Heart right ventricle (tissue), 16 donors: ENCODE data around the gene PPY. TPM values are rescaled to one million over a fixed set of nuclear protein-coding genes. Genes with fewer than 3 reads are reported as not detected.

ENCODE experiments used
- ATAC-seq, 8 donors: fragments of 200-7000 bp; cut with Tn5 transposase; one replicate each; pipeline ENCODE4 v1.9.1; 2020; ENCODE audit warnings: mild to moderate bottlenecking in 8 of 8, moderate library complexity in 8 of 8, moderate number of reproducible peaks in 1 of 8
- DNase-seq, 2 donors: peaks; one replicate each; pipeline ENCODE4 v3.0.0-alpha.2; 2020
- H3K27ac ChIP-seq, 10 donors: fragments of 200-600 bp; sonication (generic) in 2 of 10; one replicate each; pipeline versions ENCODE4 v1.5.0 to v1.8.0; 2020 to 2022; ENCODE audit warnings: mild to moderate bottlenecking in 3 of 10
- H3K27me3 ChIP-seq, 7 donors: fragments of 200-600 bp; one replicate each; pipeline ENCODE4 v1.8.0; 2021 to 2022; ENCODE audit warnings: mild to moderate bottlenecking in 2 of 7
- H3K36me3 ChIP-seq, 9 donors: fragments of 200-600 bp; sonication (generic) in 1 of 9; one replicate each; pipeline versions ENCODE4 v1.5.0 to v1.8.0; 2020 to 2022; ENCODE audit warnings: mild to moderate bottlenecking in 2 of 9
- H3K4me1 ChIP-seq, 9 donors: fragments of 200-600 bp; sonication (generic) in 1 of 9; one replicate each; pipeline versions ENCODE4 v1.5.0 to v1.8.0; 2020 to 2022; ENCODE audit warnings: mild to moderate bottlenecking in 4 of 9
- H3K4me3 ChIP-seq, 10 donors: fragments of 200-600 bp; sonication (generic) in 2 of 10; one replicate each; pipeline versions ENCODE4 v1.5.0 to v1.8.0; 2020 to 2022; ENCODE audit warnings: mild to moderate bottlenecking in 7 of 10, moderate library complexity in 2 of 10
- H3K9me3 ChIP-seq, 11 donors: fragments of 200-600 bp in 10 of 11; sonication (generic) in 2 of 11; one replicate each; pipeline versions ENCODE4 v1.5.0 to v1.8.0; 2013 to 2022; ENCODE audit warnings: mild to moderate bottlenecking in 2 of 11, control low read depth in 1 of 11, moderate library complexity in 1 of 11
- WGBS, 2 donors: extraction: QIAGEN DNeasy Blood & Tissue Kit; methylation state at CpG; one replicate each; pipeline ENCODE4 v1.1.7; 2013; ENCODE audit warnings: inconsistent platforms in 1 of 2; 5-methylcytosine and 5-hydroxymethylcytosine counted together
- intact Hi-C, 10 donors: fragments of 100-400 bp; cut with DNase I; formaldehyde crosslinking; loops; one replicate each; pipeline versions ENCODE4 v1.11.1 to v1.14.2; 2022
- long read RNA-seq, 3 donors: library from polyadenylated mRNA; unstranded; transcript quantifications; one replicate each; pipeline ENCODE4 v2.0.0, GENCODE V29; 2020 to 2021
- polyA plus RNA-seq, 2 donors: library from polyadenylated mRNA; stranded (reverse); fragments of 200-250 nt; gene quantifications; one replicate each; pipeline ENCODE4 v1.2.3, GENCODE V29; 2013
- total RNA-seq, 10 donors: library from RNA; stranded (reverse); fragmentation: NEBNext Ultra II Directional in 3 of 10; extraction: Animal tissue kit (Norgen Biotek cat#: 25700) in 3 of 10; gene quantifications; one replicate each; pipeline versions ENCODE4 v1.2.1 to v1.2.4, GENCODE V29; 2021 to 2023
- TF ChIP-seq, protein P1 (sequence below), 9 donors: fragments of 200-600 bp; sonication (generic) in 2 of 9; IDR thresholded peaks; one replicate each; pipeline versions ENCODE4 v1.5.0 to v1.8.0; 2021 to 2022; ENCODE audit warnings: antibody characterized with exemption in 9 of 9, mild to moderate bottlenecking in 5 of 9, moderate library complexity in 1 of 9
- donor health status: Arrhythmogenic right ventricular cardiomyopathy.
- donor health status: ischemic (EF 13 %, LVEDD 7.1; RV severe dilation, severe dysfunction).
- donor health status: healthy with polysubstance abuse.
- donor health status: DM: no; HTN: yes; CAD: no.
- donor health status: DM: no; HTN: no; CAD: no.
- donor health status: ischemic (EF 25% LVEDD 6.9; RV normal size, moderate dysfunction).
- donor health status: ischemic (EF 25% LVEDD 5.7; RV mildly dilated, moderate dysfunction).
- donor health status: healthy.
- donor health status: DM: yes; HTN: yes; CAD: no.
- donor health status: Ischemic cardiomyopathy.
- donor health status: ischemic (EF 35%, LVEDD 5.7; RV mildly dilated, moderate dysfunction).
- donor health status: nonischemic (EF 11% LVEDD 7.7; RV severe dilation, severe dysfunction).
- donor health status: DM: yes; HTN: yes; CAD: no.
- donor health status: PGD.
- donor health status: ischemic (EF 29% LVEDD 5.4; RV normal size, mild dysfunction).
- donor health status: nonischemic (EF 23%, LVEDD 6.1; RV moderate dilation, normal function).

Gene PPY
- total RNA-seq (not detected), polyA plus RNA-seq (not detected)
- long read RNA-seq, donor 1 = 0 reads
- long read RNA-seq, donor 2 = 0 reads
- long read RNA-seq, donor 3 = 0 reads

DNA sequence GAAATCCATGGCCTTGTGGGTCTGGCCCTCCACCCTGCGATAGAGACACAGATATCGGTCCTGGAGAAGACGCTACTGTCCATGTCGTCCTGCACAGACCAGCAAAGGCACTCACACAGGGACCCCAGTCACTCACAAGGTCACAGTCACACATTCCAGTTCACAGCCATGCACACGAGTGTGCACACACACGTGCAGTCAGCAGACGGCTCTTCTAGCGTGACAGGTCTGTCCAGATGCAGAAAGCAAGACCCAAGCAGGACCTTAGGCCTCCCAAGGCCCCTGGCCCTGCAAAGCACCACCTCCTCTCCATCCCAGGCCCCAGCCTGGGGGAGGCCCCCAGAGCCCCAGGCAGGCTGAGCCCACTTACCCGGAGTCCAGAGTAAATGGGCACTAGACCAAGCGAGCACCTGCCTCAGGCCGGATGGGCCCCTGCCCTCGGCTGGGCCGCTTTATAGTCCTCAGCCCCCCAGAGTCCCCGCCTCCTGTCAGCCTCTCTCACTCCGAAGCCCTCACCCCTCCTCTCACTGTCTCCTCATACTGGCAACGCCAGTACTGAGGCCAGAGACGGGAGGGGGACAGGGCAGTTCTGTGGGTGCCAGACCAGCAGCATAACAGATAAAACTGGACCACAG lies at the start of gene PPY:
PPY (minus strand) TSS at position 426 of the 635 bp plus-strand sequence. CDS start 822 bp downstream, outside the sequence.
- Histone ChIP-seq H3K27me3 (peaks cover 0 to 28% (median 20%) of the 10 kb centered on the region in 7 donors), H3K36me3 (no peaks in the 10 kb centered on the region), H3K27ac (no peak within 1 kb of the TSS), H3K9me3 (no peaks in the 10 kb centered on the region), H3K4me1 (peaks cover 0 to 15% (median 6%) of the 10 kb centered on the region in 9 donors), H3K4me3 (no peak within 1 kb of the TSS)
- intact Hi-C loops = loop anchor here in 7 of 10 donors (5.0 to 10.0 kb wide), 9 partner anchors 50 to 225 kb away; no protein-coding TSS in a partner anchor
- TF ChIP-seq, protein P1, sequence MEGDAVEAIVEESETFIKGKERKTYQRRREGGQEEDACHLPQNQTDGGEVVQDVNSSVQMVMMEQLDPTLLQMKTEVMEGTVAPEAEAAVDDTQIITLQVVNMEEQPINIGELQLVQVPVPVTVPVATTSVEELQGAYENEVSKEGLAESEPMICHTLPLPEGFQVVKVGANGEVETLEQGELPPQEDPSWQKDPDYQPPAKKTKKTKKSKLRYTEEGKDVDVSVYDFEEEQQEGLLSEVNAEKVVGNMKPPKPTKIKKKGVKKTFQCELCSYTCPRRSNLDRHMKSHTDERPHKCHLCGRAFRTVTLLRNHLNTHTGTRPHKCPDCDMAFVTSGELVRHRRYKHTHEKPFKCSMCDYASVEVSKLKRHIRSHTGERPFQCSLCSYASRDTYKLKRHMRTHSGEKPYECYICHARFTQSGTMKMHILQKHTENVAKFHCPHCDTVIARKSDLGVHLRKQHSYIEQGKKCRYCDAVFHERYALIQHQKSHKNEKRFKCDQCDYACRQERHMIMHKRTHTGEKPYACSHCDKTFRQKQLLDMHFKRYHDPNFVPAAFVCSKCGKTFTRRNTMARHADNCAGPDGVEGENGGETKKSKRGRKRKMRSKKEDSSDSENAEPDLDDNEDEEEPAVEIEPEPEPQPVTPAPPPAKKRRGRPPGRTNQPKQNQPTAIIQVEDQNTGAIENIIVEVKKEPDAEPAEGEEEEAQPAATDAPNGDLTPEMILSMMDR (IDR thresholded peaks at IDR 0.05) = no peak
- 87 to 93% methylated on average over 17 of the region's 17 CpGs for WGBS, 2 donors
- ATAC-seq = no peak
- DNase-seq = no peak

DNA sequence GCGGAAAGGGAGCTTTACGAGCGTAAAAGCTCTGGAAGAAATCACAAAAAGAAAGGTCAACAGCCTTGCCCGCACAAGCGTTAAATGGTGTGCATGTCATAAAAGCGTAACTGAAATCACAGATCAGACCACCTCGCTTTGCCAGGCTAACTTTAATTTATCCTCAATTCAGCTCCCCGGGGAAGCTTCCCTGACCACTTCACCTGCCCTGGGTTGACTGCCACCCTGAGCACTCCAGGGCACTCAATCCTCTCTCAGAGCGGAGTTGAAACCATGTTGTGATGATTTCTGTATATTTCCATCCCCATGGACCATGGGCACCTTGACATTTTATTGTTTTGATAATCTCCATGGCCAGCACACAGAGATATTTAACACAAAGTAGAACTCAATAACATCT lies 46.0 kb upstream of the PPY start:
- 90 to 95% methylated on average over 9 of the region's 9 CpGs for WGBS, 2 donors
- intact Hi-C loops = no loop called here
- DNase-seq (no peak), ATAC-seq (no peak)
- Histone ChIP-seq H3K36me3 (no peaks in the 10 kb centered on the region), H3K27ac (no peak overlapping the region), H3K9me3 (no peaks in the 10 kb centered on the region), H3K27me3 (peaks cover 0 to 47% (median 26%) of the 10 kb centered on the region in 7 donors), H3K4me1 (peaks cover 0 to 20% (median 10%) of the 10 kb centered on the region in 9 donors), H3K4me3 (no peak overlapping the region)
- TF ChIP-seq, protein P1 (IDR thresholded peaks at IDR 0.05) = no peak

DNA sequence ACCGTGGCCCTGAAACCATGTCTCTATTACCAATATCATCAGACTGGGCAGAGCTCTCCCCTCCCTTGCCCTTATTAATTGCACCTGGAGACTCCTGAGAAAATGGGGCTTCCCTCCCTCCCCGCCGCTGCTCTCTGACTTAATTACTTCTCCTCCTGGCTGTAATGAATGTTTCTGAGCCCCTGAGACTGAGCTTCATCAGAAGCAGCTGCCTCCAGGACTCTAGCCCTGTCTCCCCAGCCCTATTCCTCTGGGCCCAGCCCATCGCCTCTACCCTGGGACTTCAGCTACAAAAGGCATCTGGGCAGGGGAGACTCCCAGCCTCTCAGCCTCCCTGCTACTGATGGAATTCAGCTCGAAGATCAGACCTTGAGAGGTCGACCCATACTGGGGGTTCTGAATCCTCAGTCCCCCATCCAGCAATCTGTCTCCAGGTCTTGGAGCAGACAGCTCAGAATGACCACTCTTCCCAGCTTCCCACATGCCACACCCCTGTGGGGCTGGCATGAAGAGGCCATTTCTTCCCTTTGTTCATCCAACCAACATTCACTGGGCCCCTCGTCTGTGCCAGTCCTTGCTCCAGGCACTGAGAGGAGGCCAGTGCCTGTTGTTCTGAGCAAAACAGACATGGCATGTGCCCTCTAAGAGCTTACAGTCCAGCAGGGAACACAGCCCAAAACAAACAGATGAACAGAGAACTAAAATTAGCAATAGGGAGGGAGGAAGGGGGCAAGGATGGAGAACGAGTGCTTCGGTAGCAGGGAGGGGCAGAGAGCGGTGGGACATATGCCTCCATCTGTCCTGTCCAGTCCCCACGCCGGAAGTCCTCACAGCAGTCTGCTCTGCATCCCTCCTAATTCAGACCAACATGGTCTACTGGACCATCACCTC lies 45.1 kb upstream of the PPY start:
- intact Hi-C loops = no loop called here
- 60 to 66% methylated on average over 12 of the region's 12 CpGs for WGBS, 2 donors
- no peaks in the 10 kb centered on the region for H3K36me3 ChIP-seq
- TF ChIP-seq, protein P1 (IDR thresholded peaks at IDR 0.05) = no peak
- peak in 7 of 8 donors; percentile 17 to 85 (median 58) for ATAC-seq
- H3K9me3 ChIP-seq = no peaks in the 10 kb centered on the region
- H3K4me3 ChIP-seq = no peak overlapping the region
- peaks cover 0 to 56% (median 35%) of the 10 kb centered on the region in 7 donors for H3K27me3 ChIP-seq
- peak overlapping the region in 3 of 10 donors; percentile 24 to 43 (median 34) for H3K27ac ChIP-seq
- peaks cover 0 to 20% (median 10%) of the 10 kb centered on the region in 9 donors for H3K4me1 ChIP-seq
- no peak for DNase-seq
